PFSK-1 (cell line): ENCODE measurements around the gene PUS1.

ENCODE experiments used
- FOXP2 ChIP-seq: optimal IDR thresholded peaks from 2 replicates; pipeline ENCODE3; 2011; ENCODE audit warnings: borderline replicate concordance, control low read depth, inconsistent platforms; ENCODE audit not compliant: insufficient read depth; ENCODE audit errors: extremely low read length, extremely low read depth
- POLR2AphosphoS5 ChIP-seq: IDR thresholded peaks from 2 replicates; pipeline ENCODE4 v1.6.1; 2012; ENCODE audit warnings: low read depth, mild to moderate bottlenecking, control low read depth, low read length, moderate library complexity
- REST ChIP-seq, 2 experiments: IDR thresholded peaks; 2 replicates each; pipeline versions ENCODE4 v1.6.1 to v1.8.0; 2011 to 2012; ENCODE audit warnings: low read depth in 2 of 2, low read length in 2 of 2, control low read depth in 1 of 2, inconsistent platforms in 1 of 2, mild to moderate bottlenecking in 1 of 2, moderate library complexity in 1 of 2; ENCODE audit not compliant: insufficient read depth in 1 of 2
- SIN3A ChIP-seq: IDR thresholded peaks from 2 replicates; pipeline ENCODE4 v1.6.1; 2012; ENCODE audit warnings: mild to moderate bottlenecking, low read length, moderate library complexity, borderline replicate concordance; ENCODE audit not compliant: insufficient read depth
- TAF1 ChIP-seq: IDR thresholded peaks from 2 replicates; pipeline ENCODE4 v1.6.1; 2012; ENCODE audit warnings: low read length, control low read depth, borderline replicate concordance; ENCODE audit not compliant: insufficient read depth

- TF ChIP-seq REST (IDR thresholded peaks at IDR 0.05; ENCODE audit: insufficient read depth in 1 of 2, low read depth in 2 of 2, low read length in 2 of 2): no peak
- TF ChIP-seq SIN3A: no peak
- no peak for TF ChIP-seq POLR2AphosphoS5
- no peak for TF ChIP-seq TAF1
- TF ChIP-seq FOXP2: no peak
These were observed 14.8 kb downstream of the PUS1 start for GRCh38 chr12:131943876-131944275.
